ENCODE data around the gene HMX2. TPM values are rescaled to one million over a fixed set of nuclear protein-coding genes. Genes with fewer than 3 reads are reported as not detected.

Gene HMX2
- polyA plus RNA-seq, 1 donor (not counting 4 experiments of a cell fraction or from before 2014, with no cell fraction given), result not detected

- Histone ChIP-seq H3K4me2 (ENCODE audit: control insufficient read depth, extremely low read depth, insufficient read depth, low read depth, low read length) (no peak overlapping the region), H3K9me3 (ENCODE audit: control insufficient read depth, low read depth, low read length) (no peaks in the 10 kb centered on the region), H3K36me3 (ENCODE audit: control insufficient read depth in 2 of 2, extremely low read depth in 1 of 2, insufficient read depth in 2 of 2, low read length in 2 of 2) (no peaks in the 10 kb centered on the region), H3K9ac (ENCODE audit: control insufficient read depth, extremely low read depth, insufficient read depth, low read length) (no peak overlapping the region), H2AFZ (ENCODE audit: control insufficient read depth, low read length) (no peak overlapping the region), H3K4me1 (ENCODE audit: control insufficient read depth, extremely low read depth, insufficient read depth, low read length) (peaks cover 5% of the 10 kb centered on the region), H3K79me2 (ENCODE audit: control insufficient read depth, insufficient read depth, low read length) (no peaks in the 10 kb centered on the region), H3K4me3 (ENCODE audit: control insufficient read depth in 2 of 3, extremely low read depth in 1 of 3, insufficient read depth in 2 of 3, low read depth in 1 of 3, low read length in 3 of 3) (no peak overlapping the region), H3K9me1 (ENCODE audit: control insufficient read depth, extremely low read depth, insufficient read depth, low read length) (no peaks in the 10 kb centered on the region), H3K27me3 (ENCODE audit: control insufficient read depth, extremely low read depth, insufficient read depth, low read length) (peaks cover 100% of the 10 kb centered on the region), H3K27ac (ENCODE audit: control insufficient read depth, insufficient read depth, low read length) (no peak overlapping the region), H4K20me1 (ENCODE audit: control insufficient read depth, extremely low read depth, insufficient read depth, low read length) (peaks cover 7% of the 10 kb centered on the region)
- no peak for DNase-seq (ENCODE audit: low read depth, low spot score)
- dilution Hi-C loops (cut with MboI; ENCODE audit: extremely low pct_ligation_motif_present, low sequenced_read_pairs), result no loop called here
- FAIRE-seq, result no peak
- TF ChIP-seq EZH2 (IDR thresholded peaks at IDR 0.05; ENCODE audit: low read length), result peak; percentile 87
- TF ChIP-seq, protein P1, sequence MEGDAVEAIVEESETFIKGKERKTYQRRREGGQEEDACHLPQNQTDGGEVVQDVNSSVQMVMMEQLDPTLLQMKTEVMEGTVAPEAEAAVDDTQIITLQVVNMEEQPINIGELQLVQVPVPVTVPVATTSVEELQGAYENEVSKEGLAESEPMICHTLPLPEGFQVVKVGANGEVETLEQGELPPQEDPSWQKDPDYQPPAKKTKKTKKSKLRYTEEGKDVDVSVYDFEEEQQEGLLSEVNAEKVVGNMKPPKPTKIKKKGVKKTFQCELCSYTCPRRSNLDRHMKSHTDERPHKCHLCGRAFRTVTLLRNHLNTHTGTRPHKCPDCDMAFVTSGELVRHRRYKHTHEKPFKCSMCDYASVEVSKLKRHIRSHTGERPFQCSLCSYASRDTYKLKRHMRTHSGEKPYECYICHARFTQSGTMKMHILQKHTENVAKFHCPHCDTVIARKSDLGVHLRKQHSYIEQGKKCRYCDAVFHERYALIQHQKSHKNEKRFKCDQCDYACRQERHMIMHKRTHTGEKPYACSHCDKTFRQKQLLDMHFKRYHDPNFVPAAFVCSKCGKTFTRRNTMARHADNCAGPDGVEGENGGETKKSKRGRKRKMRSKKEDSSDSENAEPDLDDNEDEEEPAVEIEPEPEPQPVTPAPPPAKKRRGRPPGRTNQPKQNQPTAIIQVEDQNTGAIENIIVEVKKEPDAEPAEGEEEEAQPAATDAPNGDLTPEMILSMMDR (optimal IDR thresholded peaks at IDR 0.05 in 1 of 3, IDR thresholded peaks at IDR 0.05 in 1 of 3, conservative IDR thresholded peaks at IDR 0.05 in 1 of 3; ENCODE audit: extremely low read depth in 1 of 3, insufficient read depth in 2 of 3, low read length in 3 of 3), result no peak
Measured at GRCh38 chr10:123145542-123146012, 2.4 kb upstream of the HMX2 start.

GRCh38 chr10:123146013-123146893, 1.7 kb upstream of the HMX2 start:
- Histone ChIP-seq H4K20me1 (ENCODE audit: control insufficient read depth, extremely low read depth, insufficient read depth, low read length) (peaks cover 7% of the 10 kb centered on the region), H3K4me2 (ENCODE audit: control insufficient read depth, extremely low read depth, insufficient read depth, low read depth, low read length) (no peak overlapping the region), H3K4me1 (ENCODE audit: control insufficient read depth, extremely low read depth, insufficient read depth, low read length) (peaks cover 9% of the 10 kb centered on the region), H3K9me3 (ENCODE audit: control insufficient read depth, low read depth, low read length) (no peaks in the 10 kb centered on the region), H3K9me1 (ENCODE audit: control insufficient read depth, extremely low read depth, insufficient read depth, low read length) (no peaks in the 10 kb centered on the region), H3K27me3 (ENCODE audit: control insufficient read depth, extremely low read depth, insufficient read depth, low read length) (peaks cover 100% of the 10 kb centered on the region), H3K36me3 (ENCODE audit: control insufficient read depth in 2 of 2, extremely low read depth in 1 of 2, insufficient read depth in 2 of 2, low read length in 2 of 2) (no peaks in the 10 kb centered on the region), H3K9ac (ENCODE audit: control insufficient read depth, extremely low read depth, insufficient read depth, low read length) (no peak overlapping the region), H2AFZ (ENCODE audit: control insufficient read depth, low read length) (no peak overlapping the region), H3K4me3 (ENCODE audit: control insufficient read depth in 2 of 3, extremely low read depth in 1 of 3, insufficient read depth in 2 of 3, low read depth in 1 of 3, low read length in 3 of 3) (no peak overlapping the region), H3K79me2 (ENCODE audit: control insufficient read depth, insufficient read depth, low read length) (no peaks in the 10 kb centered on the region), H3K27ac (ENCODE audit: control insufficient read depth, insufficient read depth, low read length) (no peak overlapping the region)
- TF ChIP-seq, protein P1 (optimal IDR thresholded peaks at IDR 0.05 in 1 of 3, IDR thresholded peaks at IDR 0.05 in 1 of 3, conservative IDR thresholded peaks at IDR 0.05 in 1 of 3; ENCODE audit: extremely low read depth in 1 of 3, insufficient read depth in 2 of 3, low read length in 3 of 3), result no peak
- peak; percentile 27 for TF ChIP-seq EZH2 (IDR thresholded peaks at IDR 0.05; ENCODE audit: low read length)
- dilution Hi-C loops (cut with MboI; ENCODE audit: extremely low pct_ligation_motif_present, low sequenced_read_pairs), result no loop called here
- no peak for FAIRE-seq
- DNase-seq (ENCODE audit: low read depth, low spot score), result no peak
